GM18507 (cell line): ENCODE results near the gene PCDH8.

Experiments used
- DNase-seq: peaks from one replicate; pipeline ENCODE4 v3.0.0; 2011; ENCODE audit warnings: low read depth; ENCODE audit not compliant: insufficient read length; ENCODE audit errors: extremely low spot score
- FAIRE-seq: peaks from 2 replicates; lab custom pipeline; 2011; peaks lifted over from hg19 to GRCh38; lab: Jason Lieb, UNC

Gene PCDH8

GRCh38 chr13:52851137-52851962, 2.9 kb upstream of the PCDH8 start:
- DNase-seq: peak; percentile 23
- FAIRE-seq: peak; percentile 69

- no peak for FAIRE-seq
- peak; percentile 46 for DNase-seq
These were observed 2.1 kb upstream of the PCDH8 start for GRCh38 chr13:52850396-52851136.

GRCh38 chr13:52850072-52850395, 1.6 kb upstream of the PCDH8 start:
- FAIRE-seq (no peak), DNase-seq (no peak)

- DNase-seq (no peak), FAIRE-seq (no peak)
These were observed 1.0 kb upstream of the PCDH8 start for GRCh38 chr13:52849291-52850071.

GRCh38 chr13:52847682-52848432, 583 bp downstream of the PCDH8 start:
- no peak for DNase-seq
- no peak for FAIRE-seq

GRCh38 chr13:52847322-52847681, 1.1 kb downstream of the PCDH8 start:
- FAIRE-seq: no peak
- DNase-seq: no peak

GRCh38 chr13:52846567-52847321, 1.7 kb downstream of the PCDH8 start:
- no peak for FAIRE-seq
- DNase-seq: no peak

GRCh38 chr13:52845766-52846566, 2.5 kb downstream of the PCDH8 start:
- FAIRE-seq: no peak
- no peak for DNase-seq

GRCh38 chr13:52845334-52845761, 3.1 kb downstream of the PCDH8 start:
- DNase-seq (no peak), FAIRE-seq (no peak)

- FAIRE-seq (no peak), DNase-seq (no peak)
These were observed 3.6 kb downstream of the PCDH8 start for GRCh38 chr13:52844836-52845235.

- FAIRE-seq (no peak), DNase-seq (no peak)
These were observed 6.0 kb downstream of the PCDH8 start for GRCh38 chr13:52842441-52842840.

GRCh38 chr13:52840066-52840465, 8.4 kb downstream of the PCDH8 start:
- FAIRE-seq (no peak), DNase-seq (no peak)

GRCh38 chr13:52838433-52839107, 9.9 kb downstream of the PCDH8 start:
- DNase-seq (no peak), FAIRE-seq (no peak)

GRCh38 chr13:52837850-52838249, 10.6 kb downstream of the PCDH8 start:
- no peak for DNase-seq
- FAIRE-seq: no peak

- no peak for FAIRE-seq
These were observed 13.2 kb downstream of the PCDH8 start for GRCh38 chr13:52835071-52835839.

GRCh38 chr13:52833296-52833875, 15.1 kb downstream of the PCDH8 start:
- no peak for DNase-seq
- FAIRE-seq: no peak

More at GRCh38 chr13:52835071-52835839, 13.2 kb downstream of the PCDH8 start:
- DNase-seq: no peak

- FAIRE-seq (no peak), DNase-seq (no peak)
These were observed 16.1 kb downstream of the PCDH8 start for GRCh38 chr13:52832313-52832712.
